Cortex of kidney (tissue), 1 donor: Measurements from ENCODE around the gene LRRC27.
"Not testable (repeated sequence)": the region's sequence is repeated elsewhere in the genome, so short reads cannot be mapped to it uniquely, and the experiment has no call there.

Experiments used
- DNase-seq: peaks from one replicate; lab custom pipeline; 2025; lab: John Stamatoyannopoulos, UW

Gene LRRC27

DNA sequence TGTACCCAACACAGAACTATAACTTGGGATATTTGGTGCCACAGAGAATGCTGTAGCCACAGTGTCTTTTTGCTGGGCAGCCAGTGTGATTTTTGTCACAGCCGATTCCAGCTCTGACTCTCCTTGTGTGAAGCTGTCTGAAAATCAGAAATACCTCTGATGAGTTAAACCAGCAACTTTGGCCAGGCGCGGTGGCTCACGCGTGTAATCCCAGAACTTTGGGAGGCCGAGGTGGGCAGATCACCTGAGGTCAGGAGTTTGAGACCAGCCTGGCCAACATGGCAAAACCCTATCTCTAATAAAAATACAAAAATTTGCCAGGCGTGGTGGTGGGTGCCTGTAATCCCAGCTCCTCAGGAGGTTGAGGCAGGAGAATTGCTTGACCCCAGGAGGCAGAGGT is 5.9 kb downstream of the LRRC27 start:
- not testable (repeated sequence) for DNase-seq

DNA sequence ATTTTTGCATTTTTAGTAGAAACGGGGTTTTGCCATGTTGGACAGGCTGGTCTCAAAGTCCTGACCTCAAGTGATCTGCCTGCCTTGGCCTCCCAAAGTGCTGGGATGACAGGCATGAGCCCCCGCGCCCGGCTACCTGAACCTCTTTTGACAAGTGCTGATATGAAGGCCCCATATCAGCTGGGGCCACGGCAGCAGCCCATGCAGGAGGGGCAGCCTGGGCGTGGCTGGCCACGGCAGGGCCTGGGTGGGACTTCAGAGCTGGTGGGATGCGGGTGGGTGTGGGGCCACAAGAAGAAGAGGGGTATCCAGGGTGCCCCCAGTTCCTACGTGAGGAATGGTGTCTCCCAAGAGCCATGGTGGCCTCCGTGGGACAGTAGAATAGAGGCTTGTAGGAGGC is 6.9 kb downstream of the LRRC27 start:
- DNase-seq: no peak

DNA sequence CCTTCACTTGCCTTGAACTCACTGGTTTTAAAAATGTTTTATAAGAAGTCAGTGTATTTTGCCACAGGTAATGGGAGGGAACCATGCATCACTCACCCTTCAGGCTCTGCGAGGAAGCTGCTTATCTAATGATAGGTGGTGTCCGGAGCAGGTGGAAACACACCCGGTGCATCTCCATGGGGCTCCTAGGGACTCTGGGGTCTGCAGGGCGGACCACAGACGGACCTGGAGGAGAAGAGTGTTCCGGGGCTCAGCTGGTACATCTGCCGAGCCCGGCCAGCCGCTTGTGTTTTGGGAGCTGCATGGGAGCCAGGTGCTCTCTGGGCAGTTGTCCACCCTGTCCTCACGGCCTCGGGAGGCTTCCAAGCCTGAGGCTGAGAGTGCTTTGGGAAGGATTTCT is 7.3 kb downstream of the LRRC27 start:
- DNase-seq: no peak

DNA sequence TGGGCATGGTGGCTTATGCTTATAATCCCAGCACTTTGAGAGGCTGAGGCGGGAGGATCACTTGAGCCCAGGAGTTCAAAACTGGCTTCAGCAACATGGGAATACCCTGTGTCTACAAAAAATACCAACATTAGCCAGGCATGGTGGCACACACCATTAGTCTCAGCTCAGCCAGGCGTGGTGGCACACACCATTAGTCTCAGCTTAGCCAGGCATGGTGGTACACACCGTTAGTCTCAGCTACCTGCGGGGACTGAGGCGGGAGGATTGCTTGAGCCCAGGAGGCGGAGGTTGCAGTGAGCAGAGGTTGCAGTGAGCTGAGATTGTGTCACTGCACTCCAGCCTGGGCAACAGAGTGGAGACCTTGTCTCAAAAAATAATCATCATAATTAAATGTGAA is 9.0 kb downstream of the LRRC27 start:
- no peak for DNase-seq

DNA sequence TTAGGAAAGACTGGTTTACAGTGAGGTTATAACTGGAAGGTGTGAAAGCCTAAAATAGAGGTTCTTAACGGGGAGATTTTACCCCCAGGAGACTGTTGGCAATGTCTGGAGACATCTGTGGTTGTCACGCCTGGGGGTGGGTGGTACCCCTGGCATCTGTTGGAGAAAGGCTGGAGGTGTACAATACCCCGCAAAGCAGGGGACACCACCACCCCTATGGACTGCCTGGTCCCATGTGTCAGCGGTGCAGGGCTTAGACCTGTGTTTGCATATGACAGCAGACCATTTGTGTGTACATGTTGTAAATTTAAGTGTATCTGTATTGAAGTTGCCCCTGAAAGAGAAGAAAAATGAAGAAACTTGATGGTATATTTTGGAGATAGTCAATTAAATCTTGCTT is 9.8 kb downstream of the LRRC27 start:
- DNase-seq: no peak

DNA sequence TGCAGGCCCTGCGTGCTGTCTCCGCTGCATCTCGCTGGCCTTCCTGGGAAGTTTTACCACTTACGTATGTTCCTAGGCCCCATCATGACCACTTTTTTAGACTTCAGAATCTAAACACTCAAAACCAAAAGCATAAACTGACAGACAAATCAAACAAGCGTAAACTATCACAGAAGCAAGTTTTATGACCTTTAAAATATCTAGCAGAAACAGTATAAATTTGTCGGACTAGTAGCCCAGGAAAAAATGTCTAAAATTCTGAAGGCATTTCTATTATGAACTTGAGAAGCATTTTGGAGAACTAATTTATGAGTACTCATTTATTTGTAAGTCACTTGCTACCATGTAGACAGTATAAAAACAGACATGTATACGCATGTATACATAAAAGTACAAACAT is 10.6 kb downstream of the LRRC27 start:
- no peak for DNase-seq

DNA sequence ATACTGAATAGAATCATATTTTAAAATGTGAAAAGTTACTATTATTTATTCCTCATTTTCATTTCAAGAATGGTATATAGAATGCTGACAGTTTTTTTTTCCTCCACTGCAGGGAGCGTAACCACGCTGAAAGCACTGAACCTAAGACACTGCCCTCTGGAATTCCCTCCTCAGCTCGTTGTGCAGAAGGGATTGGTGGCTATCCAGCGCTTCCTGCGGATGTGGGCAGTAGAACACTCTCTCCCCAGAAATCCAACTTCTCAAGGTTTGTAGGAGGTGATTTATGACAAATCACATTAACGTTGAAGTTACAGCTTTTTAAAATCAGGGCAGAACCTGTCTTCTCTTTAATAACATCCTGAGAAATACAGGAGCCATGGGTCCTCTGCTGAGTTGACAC is 12.4 kb downstream of the LRRC27 start:
- DNase-seq: no peak

DNA sequence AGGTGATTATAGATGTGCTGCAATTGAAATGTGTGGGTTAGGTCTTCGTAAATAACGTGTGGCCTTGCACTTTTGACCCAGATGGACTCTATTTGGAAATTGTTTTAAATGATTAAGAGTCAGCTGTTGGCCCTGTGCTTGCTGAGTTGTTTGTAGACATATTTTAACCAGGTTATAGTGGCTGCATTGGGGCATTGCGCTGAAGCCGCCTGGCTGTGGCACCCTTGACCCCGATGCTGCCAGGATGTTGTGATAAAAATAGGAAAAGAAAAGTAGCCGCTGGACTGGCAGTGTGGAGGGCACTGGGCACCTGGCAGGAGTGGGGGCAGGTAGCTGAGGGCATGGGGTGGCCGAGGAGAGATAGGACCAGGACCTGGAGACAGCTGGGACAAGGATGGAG is 13.4 kb downstream of the LRRC27 start:
- no peak for DNase-seq

DNA sequence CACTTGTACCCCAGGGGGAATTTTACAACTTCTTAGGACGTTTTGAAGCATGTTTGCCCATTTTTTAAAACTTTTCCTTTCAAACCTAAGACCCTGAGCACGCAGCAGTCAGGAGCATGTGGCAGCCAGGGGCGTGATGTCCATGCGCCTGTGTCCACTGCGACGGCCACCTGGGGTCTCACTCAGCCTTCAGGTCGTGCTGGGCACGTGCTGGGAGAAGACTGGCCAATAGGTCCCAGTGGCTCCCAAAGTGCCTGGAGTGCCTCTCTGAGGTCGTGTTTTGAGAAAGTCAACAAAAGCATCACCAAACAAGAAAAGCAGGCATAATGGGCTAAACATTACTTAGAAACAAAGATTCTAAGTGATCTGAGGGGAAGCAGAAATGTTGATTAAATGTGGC is 14.8 kb downstream of the LRRC27 start:
- no peak for DNase-seq

DNA sequence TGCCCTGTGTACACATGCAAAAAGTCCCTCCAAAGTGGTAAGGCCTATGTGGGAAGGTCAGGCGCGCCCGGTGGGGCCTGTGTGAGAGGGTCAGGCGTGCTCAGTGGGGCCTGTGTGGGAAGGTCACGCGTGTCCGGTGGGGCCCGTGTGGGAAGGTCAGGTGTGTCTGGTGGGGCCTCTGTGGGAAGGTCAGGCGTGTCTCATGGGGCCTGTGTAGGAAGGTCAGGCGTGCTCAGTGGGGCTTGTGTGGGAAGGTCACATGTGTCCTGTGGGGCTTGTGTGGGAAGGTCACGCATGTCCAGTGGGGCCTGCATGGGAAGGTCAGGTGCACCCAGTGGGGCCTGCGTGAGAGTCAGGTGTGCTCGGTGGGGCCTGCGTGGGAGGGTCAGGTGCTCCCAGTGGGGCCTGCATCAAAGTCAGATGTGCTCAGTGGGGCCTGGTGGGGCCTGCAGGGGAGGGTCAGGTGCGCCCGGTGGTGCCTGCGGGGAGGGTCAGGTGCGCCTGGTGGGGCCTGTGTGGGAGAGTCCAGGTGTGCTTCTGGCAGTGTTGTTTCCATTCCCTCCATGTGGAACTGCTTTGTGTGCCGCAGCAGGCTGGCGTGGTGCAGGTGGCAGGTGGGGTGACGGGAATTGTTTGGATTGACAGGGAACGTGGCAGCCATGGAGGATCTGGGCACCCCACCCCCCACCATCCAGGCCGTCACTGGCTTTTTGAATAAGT is 15.4 kb downstream of the LRRC27 start:
- DNase-seq: no peak

DNA sequence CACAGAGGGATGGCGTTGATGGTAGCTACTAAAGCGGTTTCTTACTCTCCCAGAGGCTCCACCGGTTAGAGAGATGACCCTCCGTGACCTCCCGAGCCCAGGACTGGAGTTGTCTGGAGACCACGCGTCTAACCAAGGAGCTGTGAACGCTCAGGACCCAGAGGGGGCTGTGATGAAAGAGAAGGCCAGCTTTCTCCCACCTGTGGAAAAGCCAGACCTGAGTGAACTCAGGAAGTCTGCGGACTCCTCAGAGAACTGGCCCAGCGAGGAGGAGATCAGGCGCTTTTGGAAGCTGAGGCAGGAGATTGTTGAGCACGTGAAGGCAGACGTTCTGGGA is 15.9 kb downstream of the LRRC27 start:
- no peak for DNase-seq

DNA sequence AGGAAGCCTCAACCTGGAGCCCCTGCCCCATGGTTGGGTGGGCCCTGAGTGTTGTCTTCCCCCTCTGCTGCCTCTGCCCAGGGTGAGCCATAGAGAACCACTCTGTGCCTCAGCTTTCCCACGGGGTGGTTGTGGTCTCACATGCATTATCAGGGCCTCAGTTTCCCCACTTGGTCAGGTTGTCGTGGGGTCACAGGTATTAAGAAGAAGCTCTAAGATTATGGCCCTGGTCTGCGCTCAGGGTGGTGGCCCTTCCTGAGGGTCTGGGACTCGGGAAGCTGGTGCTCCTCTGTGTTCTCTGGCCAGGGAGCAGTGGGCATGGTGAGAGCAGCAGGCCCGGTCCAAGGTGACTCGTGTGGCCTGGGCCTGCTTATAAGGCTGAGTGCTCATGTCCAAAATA is 17.8 kb downstream of the LRRC27 start:
- no peak for DNase-seq

DNA sequence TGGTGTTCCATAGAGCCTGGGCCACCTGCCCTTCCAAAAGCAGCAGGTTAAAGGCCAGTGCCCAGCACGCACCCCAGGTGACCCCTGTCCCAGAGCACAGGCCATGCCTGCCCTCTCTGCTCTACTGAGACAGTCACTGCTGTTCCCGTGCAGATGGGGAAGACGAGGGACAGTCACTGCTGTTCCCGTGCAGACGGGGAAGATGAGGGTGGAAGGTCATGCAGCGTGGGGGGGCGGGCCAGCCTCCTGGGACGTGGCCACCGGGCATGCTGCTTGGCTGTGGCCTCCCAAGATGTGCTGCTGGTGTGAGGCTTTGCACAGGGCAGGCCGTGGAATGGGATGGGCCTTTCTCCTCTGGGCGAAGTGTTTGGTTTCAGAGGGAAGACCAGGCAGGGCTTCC is 18.4 kb downstream of the LRRC27 start:
- DNase-seq: no peak

DNA sequence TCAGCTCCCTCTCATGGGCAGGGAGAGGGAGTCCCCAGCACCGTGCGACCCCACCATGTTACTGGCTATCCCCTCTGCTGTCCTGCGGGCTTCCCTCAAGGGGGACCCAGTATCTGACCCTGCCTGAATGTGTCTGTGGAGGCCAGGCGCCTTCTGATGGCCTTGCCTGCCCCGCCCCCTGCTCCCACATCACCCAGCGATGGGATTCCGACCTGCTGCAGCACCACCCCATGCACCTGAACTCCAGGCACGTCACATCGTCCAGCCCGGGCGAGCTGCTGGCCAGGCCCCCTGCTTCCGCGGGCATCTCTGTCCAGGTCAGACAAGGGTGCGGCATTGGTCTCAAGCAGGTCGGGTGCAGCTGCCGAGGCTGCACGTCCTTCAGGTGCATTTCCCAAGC is 19.0 kb downstream of the LRRC27 start:
- DNase-seq: no peak

DNA sequence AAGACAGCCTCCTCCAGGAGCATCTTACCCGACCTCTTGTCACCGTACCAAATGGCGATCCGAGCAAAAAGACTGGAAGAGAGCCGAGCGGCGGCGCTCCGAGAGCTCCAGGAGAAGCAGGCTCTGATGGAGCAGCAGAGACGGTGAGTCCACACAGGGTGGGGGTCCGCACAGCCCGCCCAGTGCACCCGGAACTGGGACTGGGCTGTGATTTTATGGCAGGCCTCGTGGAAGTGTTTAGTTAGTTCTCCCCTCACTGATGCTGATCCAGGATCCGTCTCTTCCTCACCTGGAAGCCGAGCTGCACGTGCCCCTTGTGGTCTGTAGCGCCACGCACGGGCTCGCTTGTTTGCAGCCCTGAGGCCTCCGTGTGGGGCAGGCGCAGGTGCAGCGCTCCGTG is 19.6 kb downstream of the LRRC27 start:
- no peak for DNase-seq

DNA sequence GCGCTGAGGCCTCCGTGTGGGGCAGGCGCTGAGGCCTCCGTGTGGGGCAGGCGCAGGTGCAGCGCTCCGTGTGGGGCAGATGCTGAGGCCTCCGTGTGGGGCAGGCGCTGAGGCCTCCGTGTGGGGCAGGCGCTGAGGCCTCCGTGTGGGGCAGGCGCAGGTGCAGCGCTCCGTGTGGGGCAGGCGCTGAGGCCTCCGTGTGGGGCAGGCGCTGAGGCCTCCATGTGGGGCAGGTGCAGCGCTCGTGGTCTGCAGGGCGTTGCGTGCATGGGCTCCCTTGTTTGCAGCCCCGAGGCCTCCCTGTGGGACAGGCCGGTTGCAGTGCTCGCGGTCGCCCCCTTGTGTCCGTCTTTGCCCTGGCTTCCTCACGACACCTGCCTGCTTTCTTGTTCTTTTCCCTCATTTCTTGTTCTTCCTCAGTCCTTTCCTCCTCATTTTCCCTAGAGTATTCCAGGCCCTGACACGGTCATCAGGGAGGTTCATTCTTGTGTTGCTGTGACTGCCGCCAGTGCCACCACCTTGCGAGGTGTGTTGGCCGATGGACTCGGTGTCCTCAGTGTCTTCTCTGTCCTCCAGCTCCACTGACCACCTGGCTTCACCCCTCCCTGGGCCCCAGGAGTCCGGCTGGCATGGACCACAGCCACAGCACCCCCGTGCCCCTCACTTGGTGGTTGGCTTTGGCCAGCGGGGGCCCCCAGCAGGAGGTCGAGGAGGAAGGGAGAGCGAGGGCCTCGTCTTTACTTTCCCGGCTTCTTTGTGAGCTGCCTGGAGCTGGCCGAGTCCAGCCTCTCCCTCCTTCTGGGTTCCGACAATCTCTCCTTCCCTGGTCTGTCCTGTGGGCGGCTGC is 20.7 kb downstream of the LRRC27 start:
- DNase-seq: not testable (repeated sequence)

DNA sequence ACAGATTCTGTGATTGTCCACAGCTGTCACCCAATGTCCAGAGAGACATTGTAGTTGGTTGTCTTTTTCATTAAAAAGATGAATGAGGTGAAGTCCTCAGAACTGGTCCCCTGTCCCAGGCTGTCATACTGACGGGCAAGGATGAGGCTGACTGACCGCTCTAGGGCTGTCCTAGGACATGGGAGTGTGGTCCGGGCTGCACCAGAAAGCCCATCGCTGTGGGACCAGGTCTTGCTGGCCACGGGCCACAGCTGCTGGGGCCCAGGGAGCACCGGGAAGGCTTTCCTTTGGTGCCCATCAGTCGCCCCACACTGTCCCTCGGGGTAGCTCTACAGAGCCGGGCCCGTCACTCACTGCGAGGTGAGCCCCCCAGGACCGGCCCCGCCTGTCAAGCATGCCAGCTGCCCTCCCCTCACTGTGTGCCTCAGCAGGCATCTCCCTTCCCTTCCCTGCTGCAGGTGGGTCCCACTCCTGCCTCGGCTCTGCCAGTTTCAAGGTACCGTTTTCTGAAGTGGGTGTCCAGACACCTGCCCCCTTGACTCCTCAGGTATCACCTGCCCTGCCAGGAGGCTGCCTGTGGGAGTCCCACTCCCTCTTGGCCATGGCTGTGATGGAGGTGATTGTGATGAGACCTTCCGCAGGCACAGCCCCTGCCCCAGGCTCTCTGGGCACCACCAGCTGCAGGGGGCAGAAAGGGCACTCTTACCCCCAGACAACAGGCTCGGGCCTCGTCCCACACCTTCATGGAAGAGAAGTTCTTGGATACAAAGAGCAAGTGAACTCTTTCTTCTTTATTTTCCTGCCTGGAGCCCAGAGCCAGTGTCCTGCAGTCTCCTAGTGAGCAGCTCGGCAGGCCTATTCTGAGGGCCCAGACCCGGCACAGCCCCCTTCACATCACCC is 21.7 kb downstream of the LRRC27 start:
- no peak for DNase-seq

DNA sequence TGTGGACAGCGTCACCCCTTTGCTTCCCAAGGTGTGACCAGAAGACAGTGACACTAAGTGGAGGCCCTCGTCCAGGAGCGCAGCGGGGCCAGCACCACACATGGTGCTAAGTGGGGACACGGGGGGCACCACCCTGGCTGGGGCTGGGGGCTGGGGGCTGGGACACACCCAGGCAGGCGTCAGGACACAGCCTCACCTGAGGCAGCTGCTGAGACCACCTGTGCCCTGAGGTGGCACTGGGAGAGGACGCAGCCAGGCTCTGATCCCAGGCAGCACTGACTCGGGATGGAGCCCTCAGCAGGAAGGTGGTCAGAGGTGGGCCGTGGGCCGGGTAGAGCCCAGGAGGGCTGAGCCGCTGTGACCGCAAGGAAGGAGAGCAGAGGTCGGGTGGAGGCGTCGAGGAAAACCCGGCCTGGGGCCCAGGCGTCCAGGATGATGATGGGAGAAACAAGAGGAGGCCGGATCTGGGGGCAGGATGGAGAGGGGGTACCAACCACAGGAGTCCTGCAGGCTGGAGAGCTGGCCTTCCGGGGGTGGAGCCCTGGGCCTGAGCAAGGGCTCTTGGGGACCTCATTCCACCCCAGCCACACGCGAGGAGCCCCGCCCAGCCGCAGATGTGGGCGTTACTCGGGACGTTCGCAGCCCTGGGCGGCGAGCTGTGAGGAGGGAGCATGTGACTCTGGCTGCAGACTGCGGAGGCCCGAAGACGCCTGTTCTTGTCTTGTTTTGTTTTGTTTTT is 22.5 kb downstream of the LRRC27 start:
- DNase-seq: no peak

DNA sequence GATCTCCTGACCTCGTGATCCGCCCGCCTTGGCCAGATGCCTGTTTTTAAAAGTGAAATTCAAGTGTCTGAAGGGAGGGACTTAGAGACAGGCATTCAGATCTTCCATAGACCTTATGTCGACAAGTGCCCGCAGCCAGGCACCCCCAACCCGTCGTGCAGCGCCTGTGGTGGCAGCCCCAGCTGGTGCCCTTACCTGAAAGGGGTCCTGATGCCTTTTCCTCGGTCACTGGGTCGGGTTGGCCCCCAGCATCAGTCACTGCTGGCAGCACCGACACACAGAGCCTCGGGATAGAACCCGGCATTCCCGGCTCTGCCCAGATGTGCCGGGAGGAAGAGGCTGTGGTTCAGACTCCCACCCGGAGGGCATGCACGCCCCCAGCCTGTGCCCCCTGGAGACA is 23.3 kb downstream of the LRRC27 start:
- no peak for DNase-seq

DNA sequence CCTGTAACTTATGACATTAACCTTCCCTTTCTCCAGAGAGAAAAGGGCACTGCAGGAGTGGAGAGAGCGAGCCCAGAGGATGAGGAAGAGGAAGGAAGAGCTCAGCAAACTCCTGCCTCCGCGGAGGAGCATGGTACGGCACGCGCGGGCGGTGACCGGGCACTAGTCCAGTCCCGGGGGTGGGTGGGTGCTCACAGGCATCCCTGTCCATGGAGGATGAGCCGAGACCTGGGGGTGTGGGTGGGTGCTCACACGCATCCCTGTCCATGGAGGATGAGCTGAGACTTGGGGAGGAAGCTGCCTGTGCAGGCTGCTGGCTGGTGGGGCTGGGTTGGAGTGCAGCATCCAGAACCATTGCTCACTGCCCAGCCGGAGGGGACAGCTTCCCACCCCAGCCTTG is 23.8 kb downstream of the LRRC27 start:
- no peak for DNase-seq

DNA sequence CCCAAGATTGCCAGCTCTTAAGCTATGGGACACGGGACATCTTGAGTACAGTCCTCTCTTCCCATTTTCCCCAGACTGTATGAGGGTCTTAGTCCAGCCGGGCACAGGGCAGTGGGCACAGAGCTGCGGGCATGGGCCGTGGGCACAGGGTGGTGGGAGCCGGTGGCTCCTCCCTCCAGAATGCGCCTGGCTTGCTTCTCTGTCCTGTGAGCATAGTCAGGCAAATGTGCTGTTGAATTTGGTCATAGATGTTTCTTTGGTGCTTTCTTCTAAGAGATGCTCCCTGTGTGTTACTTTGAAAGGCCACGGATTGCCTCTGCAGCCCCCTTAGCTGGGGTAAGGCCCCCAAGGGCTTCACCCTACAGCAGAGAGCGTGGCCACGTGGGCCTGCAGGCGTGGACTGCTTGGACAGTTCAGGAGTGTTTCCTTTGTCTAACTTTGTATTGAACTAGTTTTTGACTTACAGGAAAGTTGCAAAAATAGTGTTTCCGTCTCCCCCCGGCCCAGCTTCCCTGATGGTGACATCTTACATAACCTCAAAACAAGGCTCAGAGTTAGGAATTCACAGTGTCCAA is 24.7 kb downstream of the LRRC27 start:
- DNase-seq: no peak
